Measurements from ENCODE around the gene CALD1.

DNA sequence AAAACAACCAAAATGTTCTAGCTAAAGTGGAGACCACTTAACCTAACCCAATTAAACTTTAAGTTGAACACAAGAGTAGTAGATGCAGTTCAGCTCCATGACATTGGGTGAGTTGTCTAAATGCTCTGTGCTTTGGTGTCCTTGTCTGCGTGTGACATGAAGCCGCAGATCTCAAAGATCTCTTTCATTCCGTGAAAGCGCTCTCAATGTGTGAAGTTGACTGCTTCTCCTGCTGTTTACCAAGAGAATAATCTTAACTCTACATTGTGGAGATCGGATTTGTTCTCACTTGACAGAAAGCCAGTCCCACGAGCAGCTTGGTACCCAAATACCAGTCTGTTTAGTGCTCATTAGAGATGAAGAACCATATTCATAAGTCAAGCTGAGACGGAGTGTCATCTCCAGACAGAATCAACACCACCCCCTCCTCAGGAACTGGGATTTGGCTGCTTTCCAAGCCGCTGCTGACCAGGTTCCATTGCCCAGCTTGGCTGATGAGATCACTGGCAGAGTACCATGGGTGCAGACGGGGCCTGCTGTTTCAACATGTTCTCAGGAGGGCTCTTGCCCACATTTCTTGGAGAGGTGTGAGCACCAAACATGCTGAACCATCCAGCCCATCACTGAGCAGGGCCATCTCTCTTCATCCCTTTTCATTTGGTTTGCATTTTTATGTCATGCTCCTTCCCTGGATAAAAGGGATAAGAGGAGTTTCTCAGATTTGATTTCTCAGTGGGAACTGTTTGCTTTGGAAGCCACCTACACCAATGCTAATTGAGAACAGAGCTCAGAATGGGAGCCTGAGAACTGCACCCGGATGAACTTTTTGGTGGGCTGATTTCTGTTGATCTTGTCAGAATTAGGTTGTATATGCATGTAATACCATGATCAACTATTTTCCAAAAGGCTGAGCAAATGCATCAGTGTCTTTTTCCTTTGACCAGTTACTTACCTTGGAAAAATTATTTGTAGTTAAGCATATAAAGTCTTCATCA lies 111.1 kb downstream of the CALD1 start:
- TF ChIP-seq, protein P1, sequence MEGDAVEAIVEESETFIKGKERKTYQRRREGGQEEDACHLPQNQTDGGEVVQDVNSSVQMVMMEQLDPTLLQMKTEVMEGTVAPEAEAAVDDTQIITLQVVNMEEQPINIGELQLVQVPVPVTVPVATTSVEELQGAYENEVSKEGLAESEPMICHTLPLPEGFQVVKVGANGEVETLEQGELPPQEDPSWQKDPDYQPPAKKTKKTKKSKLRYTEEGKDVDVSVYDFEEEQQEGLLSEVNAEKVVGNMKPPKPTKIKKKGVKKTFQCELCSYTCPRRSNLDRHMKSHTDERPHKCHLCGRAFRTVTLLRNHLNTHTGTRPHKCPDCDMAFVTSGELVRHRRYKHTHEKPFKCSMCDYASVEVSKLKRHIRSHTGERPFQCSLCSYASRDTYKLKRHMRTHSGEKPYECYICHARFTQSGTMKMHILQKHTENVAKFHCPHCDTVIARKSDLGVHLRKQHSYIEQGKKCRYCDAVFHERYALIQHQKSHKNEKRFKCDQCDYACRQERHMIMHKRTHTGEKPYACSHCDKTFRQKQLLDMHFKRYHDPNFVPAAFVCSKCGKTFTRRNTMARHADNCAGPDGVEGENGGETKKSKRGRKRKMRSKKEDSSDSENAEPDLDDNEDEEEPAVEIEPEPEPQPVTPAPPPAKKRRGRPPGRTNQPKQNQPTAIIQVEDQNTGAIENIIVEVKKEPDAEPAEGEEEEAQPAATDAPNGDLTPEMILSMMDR (IDR thresholded peaks at IDR 0.05; ENCODE audit: low read length) = no peak
- no peak for TF ChIP-seq EZH2 (IDR thresholded peaks at IDR 0.05; ENCODE audit: borderline replicate concordance, low read length)

Data from OCI-LY1 (cell line).